ENCODE results near the gene LAGE3. TPM values are rescaled to one million over a fixed set of nuclear protein-coding genes. Genes with fewer than 3 reads are reported as not detected.
"Not testable (repeated sequence)": the region's sequence is repeated elsewhere in the genome, so short reads cannot be mapped to it uniquely, and the experiment has no call there.

Gene LAGE3
- polyA plus RNA-seq, 1 experiment, result 9.3 TPM

- H3K27ac ChIP-seq (ENCODE audit: low read depth, low read length), result no peak overlapping the region
- no peak for TF ChIP-seq CTCF (IDR thresholded peaks at IDR 0.05; ENCODE audit: low read depth, low read length)
- ChIA-PET POLR2A (interaction anchor here (0.6 kb wide), 1 partner anchor 9 kb away, joined by 8 read pairs; no protein-coding TSS in a partner anchor), CTCF (interaction anchor here (0.6 to 0.7 kb wide), 2 partner anchors 50 to 91 kb away, joined by 3 read pairs; partner anchors contain the start of gene TAFAZZIN)
- H3K9me3 ChIP-seq (ENCODE audit: control insufficient read depth, insufficient read depth, low read length), result no peaks in the 10 kb centered on the region
- H3K4me3 ChIP-seq (ENCODE audit: low read depth, low read length), result no peak overlapping the region
- no peaks in the 10 kb centered on the region for H3K27me3 ChIP-seq (ENCODE audit: control insufficient read depth, insufficient read depth, low read length)
- no peak for DNase-seq (ENCODE audit: low read depth, low spot score)
Measured at GRCh38 chrX:154502098-154502497, 23.0 kb upstream of the LAGE3 start.

GRCh38 chrX:154501423-154501822 lies 22.3 kb upstream of the LAGE3 start:
- H3K4me3 ChIP-seq (ENCODE audit: low read depth, low read length); H3K27me3 ChIP-seq (ENCODE audit: control insufficient read depth, insufficient read depth, low read length); H3K27ac ChIP-seq (ENCODE audit: low read depth, low read length); H3K9me3 ChIP-seq (ENCODE audit: control insufficient read depth, insufficient read depth, low read length); DNase-seq (ENCODE audit: low read depth, low spot score): not testable (repeated sequence)
- ChIA-PET CTCF (interaction anchor here (0.6 kb wide), 1 partner anchor 49 kb away, joined by 3 read pairs; no protein-coding TSS in a partner anchor), POLR2A (interaction anchor here (0.6 kb wide), 1 partner anchor 8 kb away, joined by 8 read pairs; no protein-coding TSS in a partner anchor)

- DNase-seq (ENCODE audit: low read depth, low spot score); H3K27ac ChIP-seq (ENCODE audit: low read depth, low read length); H3K9me3 ChIP-seq (ENCODE audit: control insufficient read depth, insufficient read depth, low read length); CTCF ChIA-PET; H3K27me3 ChIP-seq (ENCODE audit: control insufficient read depth, insufficient read depth, low read length); POLR2A ChIA-PET; H3K4me3 ChIP-seq (ENCODE audit: low read depth, low read length): not testable (repeated sequence)
Measured at GRCh38 chrX:154496591-154497137, 17.6 kb upstream of the LAGE3 start.

- Histone ChIP-seq H3K4me3 (ENCODE audit: low read depth, low read length) (no peak overlapping the region), H3K9me3 (ENCODE audit: control insufficient read depth, insufficient read depth, low read length) (no peaks in the 10 kb centered on the region), H3K27ac (ENCODE audit: low read depth, low read length) (no peak overlapping the region), H3K27me3 (ENCODE audit: control insufficient read depth, insufficient read depth, low read length) (no peaks in the 10 kb centered on the region)
- ChIA-PET CTCF (no interaction called here), POLR2A (no interaction called here)
- DNase-seq (ENCODE audit: low read depth, low spot score), result no peak
- no peak for TF ChIP-seq CTCF (IDR thresholded peaks at IDR 0.05; ENCODE audit: low read depth, low read length)
Measured at GRCh38 chrX:154495472-154495922, 16.4 kb upstream of the LAGE3 start.

GRCh38 chrX:154494715-154495114 lies 15.6 kb upstream of the LAGE3 start:
- no peak for DNase-seq (ENCODE audit: low read depth, low spot score)
- POLR2A ChIA-PET, result no interaction called here
- Histone ChIP-seq H3K27me3 (ENCODE audit: control insufficient read depth, insufficient read depth, low read length) (no peaks in the 10 kb centered on the region), H3K4me3 (ENCODE audit: low read depth, low read length) (no peak overlapping the region), H3K27ac (ENCODE audit: low read depth, low read length) (no peak overlapping the region), H3K9me3 (ENCODE audit: control insufficient read depth, insufficient read depth, low read length) (no peaks in the 10 kb centered on the region)
- no peak for TF ChIP-seq CTCF (IDR thresholded peaks at IDR 0.05; ENCODE audit: low read depth, low read length)
- CTCF ChIA-PET, result no interaction called here

GRCh38 chrX:154490414-154491083 lies 11.5 kb upstream of the LAGE3 start, which contains the start of gene SLC10A3:
Gene SLC10A3 (minus strand): TSS chrX:154490629. CDS start chrX:154488940, 1,689 bp downstream.
- ChIA-PET POLR2A (interaction anchor here (0.5 to 2.2 kb wide), 7 partner anchors 8 to 62 kb away, joined by 3 to 12 read pairs (median 6); partner anchors contain the start of genes ATP6AP1, FAM3A and LAGE3), CTCF (no interaction called here)
- Histone ChIP-seq H3K27me3 (ENCODE audit: control insufficient read depth, insufficient read depth, low read length) (no peaks in the 10 kb centered on the region), H3K4me3 (ENCODE audit: low read depth, low read length) (peak within 1 kb of the TSS; percentile 67), H3K27ac (ENCODE audit: low read depth, low read length) (peak within 1 kb of the TSS; percentile 93), H3K9me3 (ENCODE audit: control insufficient read depth, insufficient read depth, low read length) (no peaks in the 10 kb centered on the region)
- TF ChIP-seq CTCF (IDR thresholded peaks at IDR 0.05; ENCODE audit: low read depth, low read length), result no peak
- DNase-seq (ENCODE audit: low read depth, low spot score), result peak; percentile 74
